BJ (cell line): Measurements from ENCODE around the gene RBM8A. TPM values are rescaled to one million over a fixed set of nuclear protein-coding genes. Genes with fewer than 3 reads are reported as not detected.

ENCODE experiments used
- CTCF ChIA-PET: fragments of 350-600 bp; formaldehyde crosslinking; extraction: SDS; loops from one replicate; lab custom pipeline; 2021; ENCODE audit warnings: antibody characterized with exemption, inconsistent platforms; lab: Yijun Ruan, JAX
- POLR2A ChIA-PET: fragments of 300-600 bp; sonication (Branson Sonifier 250); formaldehyde crosslinking; extraction: SDS; loops from one replicate; lab custom pipeline; 2021; ENCODE audit warnings: antibody characterized with exemption; lab: Charles Lee
- DNase-seq: peaks from one replicate; pipeline ENCODE4 v3.0.0-alpha.2; 2011; ENCODE audit warnings: low read depth
- H3K27me3 ChIP-seq: 2 replicates; pipeline ENCODE4 v1.6.0; 2011; ENCODE audit warnings: low read length; ENCODE audit not compliant: control insufficient read depth, insufficient read depth
- H3K36me3 ChIP-seq: 2 replicates; pipeline ENCODE4 v1.5.1; 2011; ENCODE audit warnings: low read length; ENCODE audit not compliant: control insufficient read depth, insufficient read depth
- H3K4me3 ChIP-seq: 2 replicates; pipeline ENCODE4 v1.5.1; 2011; ENCODE audit warnings: low read depth, mild to moderate bottlenecking, control low read depth, low read length
- CTCF ChIP-seq: IDR thresholded peaks from 2 replicates; pipeline ENCODE4 v1.5.1; 2011; ENCODE audit warnings: low read depth, mild to moderate bottlenecking, control low read depth, inconsistent platforms, low read length, moderate library complexity; ENCODE audit not compliant: insufficient read depth
- polyA plus RNA-seq: library from polyadenylated mRNA; depleted of rRNA; stranded (reverse); fragments of >200 nt; gene quantifications from 2 replicates; pipeline ENCODE4 v1.2.3, GENCODE V29; 2011

Gene RBM8A
- polyA plus RNA-seq, 1 experiment: 71.2 TPM

- ChIA-PET CTCF (interaction anchor here (1.2 to 1.3 kb wide), 2 partner anchors 17 to 62 kb away, joined by 3 read pairs; no protein-coding TSS in a partner anchor), POLR2A (interaction anchor here (0.6 kb wide), 1 partner anchor 27 kb away, joined by 3 read pairs; no protein-coding TSS in a partner anchor)
- peak; percentile 45 for TF ChIP-seq CTCF
- Histone ChIP-seq H3K4me3 (peak overlapping the region; percentile 53), H3K36me3 (no peaks in the 10 kb centered on the region), H3K27me3 (no peaks in the 10 kb centered on the region)
- DNase-seq: no peak
Observed at GRCh38 chr1:145960468-145961108, 33.3 kb upstream of the RBM8A start.

GRCh38 chr1:145959957-145960467, 32.7 kb upstream of the RBM8A start:
- no peak for TF ChIP-seq CTCF
- H3K4me3 ChIP-seq: peak overlapping the region; percentile 53
- H3K36me3 ChIP-seq: no peaks in the 10 kb centered on the region
- DNase-seq: no peak
- ChIA-PET CTCF (interaction anchor here (0.8 to 1.3 kb wide), 3 partner anchors 17 to 61 kb away, joined by 3 read pairs; partner anchors contain the start of gene RBM8A), POLR2A (interaction anchor here (0.6 kb wide), 1 partner anchor 28 kb away, joined by 3 read pairs; no protein-coding TSS in a partner anchor)
- H3K27me3 ChIP-seq: no peaks in the 10 kb centered on the region

GRCh38 chr1:145959333-145959732, 32.0 kb upstream of the RBM8A start:
- POLR2A ChIA-PET: no interaction called here
- no peak for TF ChIP-seq CTCF
- no peaks in the 10 kb centered on the region for H3K27me3 ChIP-seq
- H3K36me3 ChIP-seq: no peaks in the 10 kb centered on the region
- H3K4me3 ChIP-seq: no peak overlapping the region
- CTCF ChIA-PET: interaction anchor here (0.8 to 3.0 kb wide), 3 partner anchors 18 to 113 kb away, joined by 3 to 7 read pairs (median 3); partner anchors contain the start of genes NUDT17 and RBM8A
- DNase-seq: no peak

DNA sequence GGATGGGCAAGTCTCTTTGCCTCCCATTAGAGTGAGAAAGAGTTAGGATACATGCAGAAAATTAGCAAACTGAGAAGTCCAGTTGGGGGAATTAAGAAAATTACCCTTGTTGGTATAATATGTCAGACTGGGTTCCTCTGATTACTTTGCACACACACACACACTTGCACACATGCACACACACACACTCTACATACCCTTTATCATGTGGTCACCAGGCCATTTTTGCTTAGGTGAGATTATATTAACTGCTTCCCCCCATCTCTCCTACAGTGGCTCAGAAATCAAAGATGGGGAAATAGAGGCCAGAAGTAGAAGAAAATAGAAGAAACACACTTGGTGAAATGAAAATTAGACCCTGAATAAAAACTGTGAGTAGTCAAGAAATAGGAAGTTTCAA, 31.4 kb upstream of the RBM8A start:
- H3K27me3 ChIP-seq: no peaks in the 10 kb centered on the region
- no peak for DNase-seq
- ChIA-PET POLR2A (no interaction called here), CTCF (interaction anchor here (0.5 to 3.0 kb wide), 5 partner anchors 19 to 185 kb away, joined by 3 to 7 read pairs (median 4); partner anchors contain the start of gene NUDT17)
- TF ChIP-seq CTCF: no peak
- no peak overlapping the region for H3K4me3 ChIP-seq
- no peaks in the 10 kb centered on the region for H3K36me3 ChIP-seq
